Heart right ventricle (tissue), 16 donors: ENCODE results near the gene LUZP2. TPM values are rescaled to one million over a fixed set of nuclear protein-coding genes. Genes with fewer than 3 reads are reported as not detected.

Source experiments
- ATAC-seq, 8 donors: fragments of 200-7000 bp; cut with Tn5 transposase; one replicate each; pipeline ENCODE4 v1.9.1; 2020; ENCODE audit warnings: mild to moderate bottlenecking in 8 of 8, moderate library complexity in 8 of 8, moderate number of reproducible peaks in 1 of 8
- DNase-seq, 2 donors: peaks; one replicate each; pipeline ENCODE4 v3.0.0-alpha.2; 2020
- H3K27ac ChIP-seq, 10 donors: fragments of 200-600 bp; sonication (generic) in 2 of 10; one replicate each; pipeline versions ENCODE4 v1.5.0 to v1.8.0; 2020 to 2022; ENCODE audit warnings: mild to moderate bottlenecking in 3 of 10
- H3K27me3 ChIP-seq, 7 donors: fragments of 200-600 bp; one replicate each; pipeline ENCODE4 v1.8.0; 2021 to 2022; ENCODE audit warnings: mild to moderate bottlenecking in 2 of 7
- H3K36me3 ChIP-seq, 9 donors: fragments of 200-600 bp; sonication (generic) in 1 of 9; one replicate each; pipeline versions ENCODE4 v1.5.0 to v1.8.0; 2020 to 2022; ENCODE audit warnings: mild to moderate bottlenecking in 2 of 9
- H3K4me1 ChIP-seq, 9 donors: fragments of 200-600 bp; sonication (generic) in 1 of 9; one replicate each; pipeline versions ENCODE4 v1.5.0 to v1.8.0; 2020 to 2022; ENCODE audit warnings: mild to moderate bottlenecking in 4 of 9
- H3K4me3 ChIP-seq, 10 donors: fragments of 200-600 bp; sonication (generic) in 2 of 10; one replicate each; pipeline versions ENCODE4 v1.5.0 to v1.8.0; 2020 to 2022; ENCODE audit warnings: mild to moderate bottlenecking in 7 of 10, moderate library complexity in 2 of 10
- H3K9me3 ChIP-seq, 11 donors: fragments of 200-600 bp in 10 of 11; sonication (generic) in 2 of 11; one replicate each; pipeline versions ENCODE4 v1.5.0 to v1.8.0; 2013 to 2022; ENCODE audit warnings: mild to moderate bottlenecking in 2 of 11, control low read depth in 1 of 11, moderate library complexity in 1 of 11
- WGBS, 2 donors: extraction: QIAGEN DNeasy Blood & Tissue Kit; methylation state at CpG; one replicate each; pipeline ENCODE4 v1.1.7; 2013; ENCODE audit warnings: inconsistent platforms in 1 of 2; 5-methylcytosine and 5-hydroxymethylcytosine counted together
- intact Hi-C, 10 donors: fragments of 100-400 bp; cut with DNase I; formaldehyde crosslinking; loops; one replicate each; pipeline versions ENCODE4 v1.11.1 to v1.14.2; 2022
- polyA plus RNA-seq, 2 donors: library from polyadenylated mRNA; stranded (reverse); fragments of 200-250 nt; gene quantifications; one replicate each; pipeline ENCODE4 v1.2.3, GENCODE V29; 2013
- total RNA-seq, 10 donors: library from RNA; stranded (reverse); fragmentation: NEBNext Ultra II Directional in 3 of 10; extraction: Animal tissue kit (Norgen Biotek cat#: 25700) in 3 of 10; gene quantifications; one replicate each; pipeline versions ENCODE4 v1.2.1 to v1.2.4, GENCODE V29; 2021 to 2023
- TF ChIP-seq, protein P1 (sequence below), 9 donors: fragments of 200-600 bp; sonication (generic) in 2 of 9; IDR thresholded peaks; one replicate each; pipeline versions ENCODE4 v1.5.0 to v1.8.0; 2021 to 2022; ENCODE audit warnings: antibody characterized with exemption in 9 of 9, mild to moderate bottlenecking in 5 of 9, moderate library complexity in 1 of 9
- donor health status: Arrhythmogenic right ventricular cardiomyopathy.
- donor health status: ischemic (EF 13 %, LVEDD 7.1; RV severe dilation, severe dysfunction).
- donor health status: healthy with polysubstance abuse.
- donor health status: DM: no; HTN: yes; CAD: no.
- donor health status: DM: no; HTN: no; CAD: no.
- donor health status: ischemic (EF 25% LVEDD 6.9; RV normal size, moderate dysfunction).
- donor health status: ischemic (EF 25% LVEDD 5.7; RV mildly dilated, moderate dysfunction).
- donor health status: healthy.
- donor health status: DM: yes; HTN: yes; CAD: no.
- donor health status: Ischemic cardiomyopathy.
- donor health status: ischemic (EF 35%, LVEDD 5.7; RV mildly dilated, moderate dysfunction).
- donor health status: nonischemic (EF 11% LVEDD 7.7; RV severe dilation, severe dysfunction).
- donor health status: DM: yes; HTN: yes; CAD: no.
- donor health status: PGD.
- donor health status: ischemic (EF 29% LVEDD 5.4; RV normal size, mild dysfunction).
- donor health status: nonischemic (EF 23%, LVEDD 6.1; RV moderate dilation, normal function).

LUZP2 gene
- total and polyA plus RNA-seq, 12 donors, result 0.07 to 0.46 (median 0.18) TPM; not detected in 6

DNA sequence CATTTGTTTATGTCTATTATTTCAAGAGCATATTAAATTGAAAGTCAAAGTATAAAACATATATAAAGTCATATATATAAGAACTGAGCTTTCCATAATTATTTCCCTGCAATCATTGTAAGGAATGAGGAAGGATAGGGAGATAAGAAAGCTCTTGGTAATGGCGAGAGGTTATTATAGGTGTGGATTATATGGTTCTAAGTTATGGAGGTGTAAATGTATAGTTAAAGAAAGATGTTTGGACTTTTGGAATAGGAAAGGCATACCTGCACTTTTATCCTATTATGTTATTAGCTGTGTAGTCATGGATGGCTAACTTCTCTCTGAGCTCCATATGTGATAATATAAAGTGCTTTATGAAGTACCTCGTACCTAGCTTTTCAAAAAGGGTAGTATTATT lies 127.6 kb downstream of the LUZP2 start:
- H3K9me3 ChIP-seq, result no peaks in the 10 kb centered on the region
- H3K4me1 ChIP-seq, result no peaks in the 10 kb centered on the region
- no peaks in the 10 kb centered on the region for H3K36me3 ChIP-seq
- H3K27ac ChIP-seq, result no peak overlapping the region
- H3K27me3 ChIP-seq, result no peaks in the 10 kb centered on the region
- ATAC-seq (no peak), DNase-seq (no peak)
- TF ChIP-seq, protein P1, sequence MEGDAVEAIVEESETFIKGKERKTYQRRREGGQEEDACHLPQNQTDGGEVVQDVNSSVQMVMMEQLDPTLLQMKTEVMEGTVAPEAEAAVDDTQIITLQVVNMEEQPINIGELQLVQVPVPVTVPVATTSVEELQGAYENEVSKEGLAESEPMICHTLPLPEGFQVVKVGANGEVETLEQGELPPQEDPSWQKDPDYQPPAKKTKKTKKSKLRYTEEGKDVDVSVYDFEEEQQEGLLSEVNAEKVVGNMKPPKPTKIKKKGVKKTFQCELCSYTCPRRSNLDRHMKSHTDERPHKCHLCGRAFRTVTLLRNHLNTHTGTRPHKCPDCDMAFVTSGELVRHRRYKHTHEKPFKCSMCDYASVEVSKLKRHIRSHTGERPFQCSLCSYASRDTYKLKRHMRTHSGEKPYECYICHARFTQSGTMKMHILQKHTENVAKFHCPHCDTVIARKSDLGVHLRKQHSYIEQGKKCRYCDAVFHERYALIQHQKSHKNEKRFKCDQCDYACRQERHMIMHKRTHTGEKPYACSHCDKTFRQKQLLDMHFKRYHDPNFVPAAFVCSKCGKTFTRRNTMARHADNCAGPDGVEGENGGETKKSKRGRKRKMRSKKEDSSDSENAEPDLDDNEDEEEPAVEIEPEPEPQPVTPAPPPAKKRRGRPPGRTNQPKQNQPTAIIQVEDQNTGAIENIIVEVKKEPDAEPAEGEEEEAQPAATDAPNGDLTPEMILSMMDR (IDR thresholded peaks at IDR 0.05), result no peak
- 62 to 89% methylated on average over 2 of the region's 2 CpGs for WGBS, 2 donors
- H3K4me3 ChIP-seq, result no peak overlapping the region
- intact Hi-C loops, result no loop called here

GRCh38 chr11:24625975-24626374 lies 129.1 kb downstream of the LUZP2 start:
- Histone ChIP-seq H3K27me3 (no peaks in the 10 kb centered on the region), H3K4me1 (no peaks in the 10 kb centered on the region), H3K9me3 (no peaks in the 10 kb centered on the region), H3K27ac (no peak overlapping the region), H3K4me3 (no peak overlapping the region), H3K36me3 (no peaks in the 10 kb centered on the region)
- intact Hi-C loops, result no loop called here
- DNase-seq, result no peak
- ATAC-seq, result no peak
- 71 to 77% methylated on average over 1 of the region's 1 CpG for WGBS, 2 donors
- TF ChIP-seq, protein P1 (IDR thresholded peaks at IDR 0.05), result no peak

DNA sequence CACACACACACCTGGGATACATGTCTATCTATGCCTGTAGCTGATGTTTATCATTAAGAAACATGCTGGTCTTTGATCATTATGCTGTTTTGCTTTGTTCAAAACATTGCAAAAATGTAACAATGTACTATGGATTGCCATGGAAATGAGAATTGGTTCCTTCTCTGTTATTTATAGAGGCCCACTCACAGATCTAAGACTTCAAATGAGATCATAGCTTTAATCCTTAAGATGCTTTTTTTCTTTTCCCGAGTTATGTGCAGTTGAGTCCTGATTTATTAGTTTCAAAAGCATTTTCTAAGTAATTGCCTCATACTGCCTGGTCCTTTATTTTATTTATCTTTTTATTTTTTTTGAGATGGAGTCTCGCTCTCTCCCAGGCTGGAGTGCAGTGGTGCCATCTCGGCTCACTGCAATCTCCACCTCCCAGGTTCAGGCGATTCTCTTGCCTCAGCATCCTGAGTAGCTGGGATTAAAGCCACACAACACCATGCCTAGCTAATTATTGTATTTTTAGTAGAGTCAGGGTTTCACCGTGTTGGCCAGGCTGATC lies 131.4 kb downstream of the LUZP2 start:
- TF ChIP-seq, protein P1 (IDR thresholded peaks at IDR 0.05), result no peak
- ATAC-seq, result no peak
- DNase-seq, result no peak
- Histone ChIP-seq H3K27me3 (no peaks in the 10 kb centered on the region), H3K36me3 (no peaks in the 10 kb centered on the region), H3K4me3 (no peak overlapping the region), H3K9me3 (no peaks in the 10 kb centered on the region), H3K27ac (no peak overlapping the region), H3K4me1 (no peaks in the 10 kb centered on the region)
- intact Hi-C loops, result no loop called here
- WGBS, 2 donors, result 83 to 85% methylated on average over 5 of the region's 5 CpGs

GRCh38 chr11:24634606-24635160 lies 137.8 kb downstream of the LUZP2 start:
- Histone ChIP-seq H3K4me1 (no peaks in the 10 kb centered on the region), H3K27me3 (no peaks in the 10 kb centered on the region), H3K9me3 (peaks cover 0 to 6% (median 0%) of the 10 kb centered on the region in 11 donors), H3K36me3 (no peaks in the 10 kb centered on the region), H3K27ac (no peak overlapping the region), H3K4me3 (no peak overlapping the region)
- no peak for DNase-seq
- intact Hi-C loops, result no loop called here
- WGBS, 2 donors, result 82 to 85% methylated on average over 4 of the region's 4 CpGs
- TF ChIP-seq, protein P1 (IDR thresholded peaks at IDR 0.05), result no peak
- ATAC-seq, result no peak
